ENCODE results near the gene ZNF304.

- TF ChIP-seq CTCF (IDR thresholded peaks at IDR 0.05), result no peak
- TF ChIP-seq POLR2A (IDR thresholded peaks at IDR 0.05), result no peak
Measured at GRCh38 chr19:57327993-57328392, 23.1 kb upstream of the ZNF304 start.
